Ovary (tissue), 3 donors: ENCODE data around the gene CHD6.

ENCODE experiments used
- CTCF ChIP-seq, 3 donors: fragments of 450-650 bp in 2 of 3; fragments of 200-600 bp in 1 of 3; IDR thresholded peaks; one replicate each; pipeline versions ENCODE4 v1.5.1 to v1.8.0; 2016 to 2022; ENCODE audit warnings: antibody characterized with exemption in 3 of 3, mild to moderate bottlenecking in 1 of 3
- EP300 ChIP-seq: sonication (generic); formaldehyde crosslinking; IDR thresholded peaks from one replicate; pipeline ENCODE4 v1.6.1; 2017; ENCODE audit warnings: antibody characterized with exemption
- POLR2A ChIP-seq: fragments of 450-650 bp; IDR thresholded peaks from one replicate; pipeline ENCODE4 v1.6.1; 2017; ENCODE audit warnings: antibody characterized with exemption, mild to moderate bottlenecking, moderate library complexity
- donor health status: DM: no; HTN: no; CAD: no.

- TF ChIP-seq CTCF (IDR thresholded peaks at IDR 0.05) (no peak), POLR2A (no peak), EP300 (no peak)
These were observed 189.9 kb downstream of the CHD6 start for GRCh38 chr20:41428285-41428684.
